Measurements from ENCODE around the gene PATE3. TPM values are rescaled to one million over a fixed set of nuclear protein-coding genes. Genes with fewer than 3 reads are reported as not detected.

PATE3 gene
- total RNA-seq, 1 donor from 2014 or later = not detected

DNA sequence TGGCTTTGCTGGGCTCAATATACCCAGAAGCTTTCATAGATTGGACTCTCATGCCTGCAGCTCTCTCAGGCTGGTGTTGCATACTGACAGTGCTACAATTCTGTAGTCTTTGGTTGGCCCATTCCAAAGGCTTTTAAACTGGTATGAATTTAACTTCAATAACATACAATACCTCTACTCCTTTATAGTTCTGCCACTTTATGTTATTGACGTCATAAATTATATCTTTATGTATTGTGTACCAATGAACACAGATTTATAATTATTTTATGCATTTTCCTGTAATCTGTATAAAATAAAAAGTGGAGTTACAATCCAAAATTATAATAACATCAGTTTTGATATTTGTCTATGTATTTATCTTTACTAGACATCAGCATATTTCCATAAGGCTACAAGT lies 25.5 kb upstream of the PATE3 start:
- Mint-ChIP-seq H3K27me3 (ENCODE audit: low read depth, unreplicated experiment) (peaks cover 16% of the 10 kb centered on the region), H3K27ac (ENCODE audit: unreplicated experiment) (no peak overlapping the region), H3K4me1 (ENCODE audit: low read depth, unreplicated experiment) (no peaks in the 10 kb centered on the region), H3K4me3 (ENCODE audit: unreplicated experiment) (no peak overlapping the region), H3K9me3 (ENCODE audit: unreplicated experiment) (peaks cover 10% of the 10 kb centered on the region), H3K36me3 (ENCODE audit: low read depth, unreplicated experiment) (no peaks in the 10 kb centered on the region)
- Histone ChIP-seq H2AFZ (ENCODE audit: low read depth, low read length) (no peak overlapping the region), H3K27me3 (ENCODE audit: insufficient read depth, low read length) (no peaks in the 10 kb centered on the region), H3K27ac (ENCODE audit: low read depth, low read length) (no peak overlapping the region), H3K4me3 (ENCODE audit: insufficient read depth, low read depth, low read length) (no peak overlapping the region), H3K36me3 (ENCODE audit: insufficient read depth, low read length) (no peaks in the 10 kb centered on the region), H4K20me1 (ENCODE audit: insufficient read depth, low read length) (no peaks in the 10 kb centered on the region), H3K9me3 (ENCODE audit: insufficient read depth, low read depth, low read length) (no peaks in the 10 kb centered on the region), H3K4me1 (ENCODE audit: insufficient read depth, low read length) (no peaks in the 10 kb centered on the region), H3K4me2 (ENCODE audit: low read length) (no peak overlapping the region), H3K79me2 (ENCODE audit: insufficient read depth, low read length) (no peaks in the 10 kb centered on the region), H3K9ac (ENCODE audit: low read length) (no peak overlapping the region)
- no peak for DNase-seq (ENCODE audit: low read depth)
- TF ChIP-seq EZH2 (IDR thresholded peaks at IDR 0.05; ENCODE audit: insufficient read depth, low read length) (no peak), CTCF (IDR thresholded peaks at IDR 0.05; ENCODE audit: insufficient read depth, low read depth, low read length) (no peak)
- FAIRE-seq = no peak

DNA sequence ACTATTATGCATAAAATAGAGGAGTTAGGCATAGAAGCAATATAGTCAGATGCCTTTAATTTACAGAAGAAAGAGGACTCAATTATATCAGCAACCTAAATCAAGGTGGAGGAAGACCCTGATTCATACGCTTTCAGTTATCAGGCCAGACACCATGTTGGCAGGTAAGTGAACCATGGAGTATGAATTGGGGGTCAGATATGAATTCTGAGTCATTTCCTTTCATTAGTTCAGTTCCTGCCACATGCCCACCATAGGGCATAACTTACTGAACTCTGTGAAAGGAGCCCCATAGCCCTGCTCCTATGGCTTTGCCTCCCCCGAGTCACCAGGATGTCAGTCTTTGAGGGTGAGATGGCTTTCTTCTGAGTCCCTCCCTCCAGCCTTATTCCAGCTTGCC lies 24.4 kb upstream of the PATE3 start:
- H3K4me1 Mint-ChIP-seq (ENCODE audit: low read depth, unreplicated experiment) = no peaks in the 10 kb centered on the region
- Histone ChIP-seq H3K4me2 (ENCODE audit: low read length) (no peak overlapping the region), H3K9me3 (ENCODE audit: insufficient read depth, low read depth, low read length) (no peaks in the 10 kb centered on the region), H4K20me1 (ENCODE audit: insufficient read depth, low read length) (no peaks in the 10 kb centered on the region), H3K36me3 (ENCODE audit: insufficient read depth, low read length) (no peaks in the 10 kb centered on the region), H3K4me3 (ENCODE audit: insufficient read depth, low read depth, low read length) (no peak overlapping the region), H3K79me2 (ENCODE audit: insufficient read depth, low read length) (no peaks in the 10 kb centered on the region), H3K9ac (ENCODE audit: low read length) (no peak overlapping the region), H2AFZ (ENCODE audit: low read depth, low read length) (no peak overlapping the region), H3K4me1 (ENCODE audit: insufficient read depth, low read length) (no peaks in the 10 kb centered on the region), H3K27ac (ENCODE audit: low read depth, low read length) (no peak overlapping the region), H3K27me3 (ENCODE audit: insufficient read depth, low read length) (no peaks in the 10 kb centered on the region)
- DNase-seq (ENCODE audit: low read depth) (no peak), FAIRE-seq (no peak)
- no peak overlapping the region for H3K27ac Mint-ChIP-seq (ENCODE audit: unreplicated experiment)
- no peaks in the 10 kb centered on the region for H3K36me3 Mint-ChIP-seq (ENCODE audit: low read depth, unreplicated experiment)
- TF ChIP-seq EZH2 (IDR thresholded peaks at IDR 0.05; ENCODE audit: insufficient read depth, low read length) (no peak), CTCF (IDR thresholded peaks at IDR 0.05; ENCODE audit: insufficient read depth, low read depth, low read length) (no peak)
- H3K4me3 Mint-ChIP-seq (ENCODE audit: unreplicated experiment) = no peak overlapping the region
- peaks cover 9% of the 10 kb centered on the region for H3K9me3 Mint-ChIP-seq (ENCODE audit: unreplicated experiment)
- peaks cover 23% of the 10 kb centered on the region for H3K27me3 Mint-ChIP-seq (ENCODE audit: low read depth, unreplicated experiment)

DNA sequence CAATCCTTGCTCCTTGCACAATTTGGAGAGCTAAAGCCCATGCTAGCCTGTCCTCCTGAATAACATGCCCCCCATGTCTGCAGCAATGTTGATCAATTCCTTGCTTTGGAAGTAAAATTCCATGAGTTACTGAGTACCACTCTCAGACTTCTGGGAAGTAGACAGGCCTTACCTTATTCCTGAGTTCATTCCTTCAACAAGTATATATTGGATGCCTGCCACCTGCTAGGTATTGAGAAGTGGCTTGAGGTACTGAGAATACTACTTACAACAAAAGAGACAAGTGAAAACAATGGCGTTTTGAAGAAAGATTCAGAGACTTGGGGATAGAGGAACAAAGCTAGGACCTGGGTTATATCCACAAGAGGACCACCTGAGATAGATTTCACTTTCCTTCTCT lies 21.7 kb upstream of the PATE3 start:
- no peaks in the 10 kb centered on the region for H3K4me1 Mint-ChIP-seq (ENCODE audit: low read depth, unreplicated experiment)
- no peak overlapping the region for H3K4me3 ChIP-seq (ENCODE audit: insufficient read depth, low read depth, low read length)
- H3K4me1 ChIP-seq (ENCODE audit: insufficient read depth, low read length) = no peaks in the 10 kb centered on the region
- DNase-seq (ENCODE audit: low read depth) = no peak
- H4K20me1 ChIP-seq (ENCODE audit: insufficient read depth, low read length) = no peaks in the 10 kb centered on the region
- no peak overlapping the region for H3K27ac ChIP-seq (ENCODE audit: low read depth, low read length)
- no peaks in the 10 kb centered on the region for H3K36me3 Mint-ChIP-seq (ENCODE audit: low read depth, unreplicated experiment)
- H3K9me3 ChIP-seq (ENCODE audit: insufficient read depth, low read depth, low read length) = no peaks in the 10 kb centered on the region
- no peak for FAIRE-seq
- H2AFZ ChIP-seq (ENCODE audit: low read depth, low read length) = no peak overlapping the region
- H3K36me3 ChIP-seq (ENCODE audit: insufficient read depth, low read length) = no peaks in the 10 kb centered on the region
- no peak for TF ChIP-seq EZH2 (IDR thresholded peaks at IDR 0.05; ENCODE audit: insufficient read depth, low read length)
- no peak for TF ChIP-seq CTCF (IDR thresholded peaks at IDR 0.05; ENCODE audit: insufficient read depth, low read depth, low read length)
- H3K27me3 ChIP-seq (ENCODE audit: insufficient read depth, low read length) = no peaks in the 10 kb centered on the region
- peaks cover 5% of the 10 kb centered on the region for H3K9me3 Mint-ChIP-seq (ENCODE audit: unreplicated experiment)
- peaks cover 36% of the 10 kb centered on the region for H3K27me3 Mint-ChIP-seq (ENCODE audit: low read depth, unreplicated experiment)
- no peak overlapping the region for H3K27ac Mint-ChIP-seq (ENCODE audit: unreplicated experiment)
- H3K4me2 ChIP-seq (ENCODE audit: low read length) = no peak overlapping the region
- H3K9ac ChIP-seq (ENCODE audit: low read length) = no peak overlapping the region
- no peak overlapping the region for H3K4me3 Mint-ChIP-seq (ENCODE audit: unreplicated experiment)
- no peaks in the 10 kb centered on the region for H3K79me2 ChIP-seq (ENCODE audit: insufficient read depth, low read length)
